H9 (cell line): Measurements from ENCODE around the gene F10. TPM values are rescaled to one million over a fixed set of nuclear protein-coding genes. Genes with fewer than 3 reads are reported as not detected.

Source experiments
- DNase-seq: peaks from one replicate; pipeline ENCODE4 v3.0.0-alpha.2; 2017
- H2AFZ ChIP-seq: one replicate; pipeline ENCODE4 v1.6.1; 2013; ENCODE audit warnings: mild to moderate bottlenecking, low read length, control low read depth, moderate library complexity
- H2AK5ac ChIP-seq: 2 replicates; pipeline ENCODE4 v1.6.1; 2013; ENCODE audit warnings: low read length, control low read depth, mixed read lengths; ENCODE audit not compliant: insufficient read length
- H2BK120ac ChIP-seq: one replicate; pipeline ENCODE4 v1.6.1; 2013; ENCODE audit warnings: low read depth, mild to moderate bottlenecking, low read length, control low read depth, inconsistent platforms; ENCODE audit not compliant: poor library complexity, severe bottlenecking
- H2BK12ac ChIP-seq: 2 replicates; pipeline ENCODE4 v1.6.1; 2013; ENCODE audit warnings: low read length, control low read depth, mixed read lengths, low read depth; ENCODE audit not compliant: insufficient read length
- H2BK15ac ChIP-seq: 2 replicates; pipeline ENCODE4 v1.6.1; 2013; ENCODE audit warnings: low read depth, low read length, control low read depth
- H2BK20ac ChIP-seq: one replicate; pipeline ENCODE4 v1.6.1; 2013; ENCODE audit warnings: low read depth, mild to moderate bottlenecking, low read length, control low read depth, inconsistent platforms; ENCODE audit not compliant: poor library complexity, severe bottlenecking
- H2BK5ac ChIP-seq: 2 replicates; pipeline ENCODE4 v1.6.1; 2013; ENCODE audit warnings: low read length, control low read depth, mixed read lengths; ENCODE audit not compliant: insufficient read length
- H3K14ac ChIP-seq: 2 replicates; pipeline ENCODE4 v1.6.1; 2013; ENCODE audit warnings: low read length, control low read depth; ENCODE audit not compliant: insufficient read depth
- H3K18ac ChIP-seq: 2 replicates; pipeline ENCODE4 v1.6.1; 2013; ENCODE audit warnings: low read depth, mild to moderate bottlenecking, mixed read lengths, low read length, control low read depth; ENCODE audit not compliant: insufficient read length
- H3K23ac ChIP-seq: 2 replicates; pipeline ENCODE4 v1.6.1; 2013; ENCODE audit warnings: low read length, control low read depth, mixed read lengths, low read depth; ENCODE audit not compliant: insufficient read length
- H3K23me2 ChIP-seq: 2 replicates; pipeline ENCODE4 v1.6.1; 2013; ENCODE audit warnings: low read depth, mild to moderate bottlenecking, mixed read lengths, low read length, control low read depth; ENCODE audit not compliant: insufficient read length, poor library complexity, severe bottlenecking
- H3K27ac ChIP-seq: 2 replicates; pipeline ENCODE4 v1.5.1; 2013; ENCODE audit warnings: low read length, control low read depth, mixed read lengths, low read depth; ENCODE audit not compliant: insufficient read length
- H3K27me3 ChIP-seq: 2 replicates; pipeline ENCODE4 v1.6.1; 2013; ENCODE audit warnings: low read length, control low read depth, inconsistent platforms; ENCODE audit not compliant: insufficient read depth
- H3K4ac ChIP-seq: 2 replicates; pipeline ENCODE4 v1.6.1; 2013; ENCODE audit warnings: low read depth, mild to moderate bottlenecking, control low read depth, inconsistent platforms, low read length, moderate library complexity
- H3K4me1 ChIP-seq: 2 replicates; pipeline ENCODE4 v1.6.1; 2013; ENCODE audit warnings: low read length, control low read depth, inconsistent platforms; ENCODE audit not compliant: insufficient read depth
- H3K4me2 ChIP-seq: 2 replicates; pipeline ENCODE4 v1.6.1; 2013; ENCODE audit warnings: low read length, control low read depth, mixed read lengths; ENCODE audit not compliant: insufficient read length, insufficient read depth
- H3K56ac ChIP-seq: 2 replicates; pipeline ENCODE4 v1.6.1; 2013; ENCODE audit warnings: low read depth, mild to moderate bottlenecking, mixed read lengths, low read length, control low read depth; ENCODE audit not compliant: insufficient read length
- H3K79me1 ChIP-seq: 2 replicates; pipeline ENCODE4 v1.6.1; 2013; ENCODE audit warnings: low read depth, mild to moderate bottlenecking, moderate library complexity, low read length, control low read depth, inconsistent platforms; ENCODE audit not compliant: insufficient read depth, poor library complexity, severe bottlenecking
- H3K79me2 ChIP-seq: 2 replicates; pipeline ENCODE4 v1.6.1; 2013; ENCODE audit warnings: low read length, control low read depth, inconsistent platforms; ENCODE audit not compliant: insufficient read depth
- H3K9ac ChIP-seq: 2 replicates; pipeline ENCODE4 v1.6.1; 2013; ENCODE audit warnings: low read length, control low read depth, mixed read lengths; ENCODE audit not compliant: insufficient read length; ENCODE audit errors: extremely low read depth
- H3K9me3 ChIP-seq: one replicate; pipeline ENCODE4 v1.6.1; 2013; ENCODE audit warnings: low read depth, low read length, inconsistent platforms; ENCODE audit not compliant: control insufficient read depth
- H3T11ph ChIP-seq: one replicate; pipeline ENCODE4 v1.6.1; 2013; ENCODE audit warnings: mild to moderate bottlenecking, low read length, control low read depth, inconsistent platforms
- H4K20me1 ChIP-seq: one replicate; pipeline ENCODE4 v1.6.1; 2013; ENCODE audit not compliant: control insufficient read depth, insufficient read length, insufficient read depth
- H4K5ac ChIP-seq: 2 replicates; pipeline ENCODE4 v1.6.1; 2013; ENCODE audit warnings: low read depth, mild to moderate bottlenecking, mixed read lengths, low read length, control low read depth; ENCODE audit not compliant: insufficient read length
- H4K8ac ChIP-seq: replicated peaks from 2 replicates; pipeline ENCODE4 v1.6.1; 2013; ENCODE audit warnings: low read length, control low read depth, mixed read lengths, low read depth; ENCODE audit not compliant: insufficient read length
- H4K91ac ChIP-seq: 2 replicates; pipeline ENCODE4 v1.6.1; 2013; ENCODE audit warnings: low read depth, mild to moderate bottlenecking, moderate library complexity, mixed read lengths, low read length, control low read depth; ENCODE audit not compliant: insufficient read length
- H3K27ac Mint-ChIP-seq, 3 experiments: 2 replicates in 2 of 3; 3 replicates in 1 of 3; pipeline ENCODE4 v1.8.0; 2020 to 2021; ENCODE audit warnings: mixed read lengths in 3 of 3, mild to moderate bottlenecking in 1 of 3, moderate library complexity in 1 of 3
- H3K27me3 Mint-ChIP-seq: 2 replicates; pipeline ENCODE4 v1.8.0; 2021; ENCODE audit warnings: low read depth, mild to moderate bottlenecking, moderate library complexity, mixed read lengths
- H3K36me3 Mint-ChIP-seq, 3 experiments: 2 replicates in 2 of 3; 3 replicates in 1 of 3; pipeline ENCODE4 v1.8.0; 2020 to 2021; ENCODE audit warnings: low read depth in 3 of 3, mixed read lengths in 3 of 3; ENCODE audit not compliant: insufficient read depth in 1 of 3
- H3K4me1 Mint-ChIP-seq, 2 experiments: 2 replicates each; pipeline ENCODE4 v1.8.0; 2020; ENCODE audit warnings: mixed read lengths in 2 of 2
- H3K4me3 Mint-ChIP-seq, 2 experiments: 2 replicates in 1 of 2; 3 replicates in 1 of 2; pipeline ENCODE4 v1.8.0; 2020 to 2021; ENCODE audit warnings: mild to moderate bottlenecking in 2 of 2, mixed read lengths in 2 of 2, moderate library complexity in 1 of 2
- H3K9me3 Mint-ChIP-seq, 2 experiments: 2 replicates in 1 of 2; 3 replicates in 1 of 2; pipeline ENCODE4 v1.8.0; 2020; ENCODE audit warnings: mild to moderate bottlenecking in 2 of 2, mixed read lengths in 2 of 2, moderate library complexity in 1 of 2
- CTCF ChIP-seq: fragments of 200-600 bp; sonication (generic); conservative IDR thresholded peaks from 3 replicates; pipeline ENCODE4 v1.8.0; 2021; ENCODE audit warnings: antibody characterized with exemption, mild to moderate bottlenecking
- WGBS: extraction: QIAGEN DNeasy Blood & Tissue Kit; methylation state at CpG from one replicate; pipeline ENCODE4 v1.1.7; 2013; ENCODE audit warnings: missing lambda C conversion rate, low lambda C conversion rate, mixed read lengths; ENCODE audit not compliant: insufficient read length; ENCODE audit errors: extremely low coverage; 5-methylcytosine and 5-hydroxymethylcytosine counted together
- total RNA-seq: library from RNA; stranded (reverse); gene quantifications from 2 replicates; pipeline ENCODE4 v1.2.1, GENCODE V29; 2021

F10 gene
- total RNA-seq, 1 experiment from 2014 or later: 1.7 TPM

GRCh38 chr13:113152984-113153809 is 30.6 kb downstream of the F10 start:
- H2AFZ ChIP-seq: no peak overlapping the region
- no peak for TF ChIP-seq CTCF
- no peaks in the 10 kb centered on the region for H3K4me1 ChIP-seq
- Mint-ChIP-seq H3K9me3 (peaks cover 0 to 4% of the 10 kb centered on the region in 2 experiments; a peak in 3 of 5 replicates), H3K27ac (peak overlapping the region in 1 of 3 experiments; percentile 70; a peak in 1 of 7 replicates), H3K4me3 (peak overlapping the region; percentile 65 to 78), H3K27me3 (peaks cover 40% of the 10 kb centered on the region), H3K36me3 (peaks cover 0 to 4% (median 0%) of the 10 kb centered on the region in 3 experiments; a peak in 3 of 7 replicates), H3K4me1 (peaks cover 34% of the 10 kb centered on the region in 2 experiments)
- H4K5ac ChIP-seq: no peak overlapping the region
- no peak overlapping the region for H3K23ac ChIP-seq
- H3K9ac ChIP-seq: peak overlapping the region; percentile 40
- H2BK20ac ChIP-seq: no peak overlapping the region
- no peak overlapping the region for H2BK12ac ChIP-seq
- H3K27me3 ChIP-seq: no peaks in the 10 kb centered on the region; the same call in 1 of the 2 replicates
- no peak overlapping the region for H3K56ac ChIP-seq
- DNase-seq: peak; percentile 66
- no peaks in the 10 kb centered on the region for H3K9me3 ChIP-seq
- WGBS: no CpG with 5 or more reads among the region's 60 CpGs
- H4K20me1 ChIP-seq: no peaks in the 10 kb centered on the region
- no peak overlapping the region for H3K4ac ChIP-seq
- H2BK120ac ChIP-seq: no peak overlapping the region
- H3K4me2 ChIP-seq: peak overlapping the region; percentile 45
- H3K23me2 ChIP-seq: peaks cover 12% of the 10 kb centered on the region
- no peaks in the 10 kb centered on the region for H3K79me1 ChIP-seq
- no peak overlapping the region for H2BK15ac ChIP-seq
- H3K79me2 ChIP-seq: no peaks in the 10 kb centered on the region
- no peak overlapping the region for H4K8ac ChIP-seq
- no peak overlapping the region for H4K91ac ChIP-seq
- no peak overlapping the region for H3K18ac ChIP-seq
- no peak overlapping the region for H3K27ac ChIP-seq
- H2AK5ac ChIP-seq: no peak overlapping the region
- 0 out of 2 replicates have a peak overlapping the region, but pooled peaks have one; percentile 13 for H3K14ac ChIP-seq
- H3T11ph ChIP-seq: no peak overlapping the region
- H2BK5ac ChIP-seq: no peak overlapping the region
